Heart left ventricle (tissue), 13 donors: ENCODE measurements around the gene GADD45B.

Experiments
- CTCF ChIP-seq, 12 donors: fragments of 200-600 bp; sonication (generic) in 4 of 12; IDR thresholded peaks; one replicate each; pipeline versions ENCODE4 v1.5.0 to v1.8.0; 2018 to 2022; ENCODE audit warnings: antibody characterized with exemption in 12 of 12, mild to moderate bottlenecking in 5 of 12
- POLR2A ChIP-seq, 2 donors: fragments of 450-650 bp; IDR thresholded peaks; one replicate each; pipeline ENCODE4 v1.6.1; 2017; ENCODE audit warnings: antibody characterized with exemption in 2 of 2, mild to moderate bottlenecking in 2 of 2, moderate library complexity in 2 of 2
- donor health status: ischemic (EF 13 %, LVEDD 7.1; RV severe dilation, severe dysfunction).
- donor health status: DM: no; HTN: yes; CAD: no.
- donor health status: DM: no; HTN: no; CAD: no.
- donor health status: ischemic (EF 25% LVEDD 6.9; RV normal size, moderate dysfunction).
- donor health status: ischemic (EF 25% LVEDD 5.7; RV mildly dilated, moderate dysfunction).
- donor health status: ischemic (EF 35%, LVEDD 5.7; RV mildly dilated, moderate dysfunction).
- donor health status: nonischemic (EF 11% LVEDD 7.7; RV severe dilation, severe dysfunction).
- donor health status: DM: yes; HTN: yes; CAD: no.
- donor health status: PGD.
- donor health status: ischemic (EF 29% LVEDD 5.4; RV normal size, mild dysfunction).
- donor health status: nonischemic (EF 23%, LVEDD 6.1; RV moderate dilation, normal function).

DNA sequence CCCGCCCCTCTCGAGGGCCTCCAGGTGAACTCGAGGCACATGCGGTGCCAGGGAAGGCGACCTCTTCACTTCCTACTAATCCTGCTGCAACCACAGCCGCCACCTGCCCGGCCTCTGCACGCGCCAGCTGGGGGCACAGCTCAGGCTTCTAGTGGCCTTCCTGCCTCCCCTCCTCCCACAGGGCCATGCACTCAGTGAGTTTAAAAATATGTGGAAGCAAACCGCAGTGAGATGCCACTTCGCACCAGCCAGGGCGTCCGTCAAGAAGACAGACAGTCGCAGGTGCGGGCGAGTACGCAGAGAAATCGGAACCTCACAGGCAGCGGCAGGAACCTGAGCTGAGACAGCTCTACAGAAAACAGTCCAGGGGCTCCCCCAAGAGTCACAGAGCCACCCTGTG is 29.5 kb upstream of the GADD45B start:
- TF ChIP-seq CTCF (IDR thresholded peaks at IDR 0.05) (no peak), POLR2A (IDR thresholded peaks at IDR 0.05) (no peak)
